ENCODE data around the gene KCNK15. TPM values are rescaled to one million over a fixed set of nuclear protein-coding genes. Genes with fewer than 3 reads are reported as not detected.

The KCNK15 gene
- total RNA-seq, 1 experiment from 2014 or later: 0.33 TPM

DNA sequence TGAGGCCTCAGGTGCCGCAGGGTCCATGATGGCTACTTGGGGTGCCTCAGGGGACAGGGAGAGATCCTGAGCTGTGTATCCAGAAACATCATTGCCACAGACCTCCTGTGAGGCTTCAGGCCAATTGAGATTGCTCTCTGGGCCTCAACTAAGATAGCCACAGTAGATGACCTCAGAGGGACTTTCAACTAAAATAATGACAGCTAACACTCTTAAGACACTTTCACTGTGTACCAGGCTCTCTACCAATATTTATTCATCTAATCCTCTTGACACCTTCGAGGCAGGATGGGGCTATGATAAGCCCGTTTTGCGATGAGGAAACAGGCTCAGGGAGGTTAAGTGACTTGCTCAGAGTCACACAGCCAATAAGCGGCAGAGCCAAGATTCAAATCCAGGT, 54.0 kb downstream of the KCNK15 start:
- H3K4ac ChIP-seq (ENCODE audit: low read depth, low read length): no peak overlapping the region
- no peaks in the 10 kb centered on the region; the same call in 1 of the 2 replicates for H3K79me2 ChIP-seq (ENCODE audit: insufficient read depth, low read length)
- no peak overlapping the region for H3K18ac ChIP-seq (ENCODE audit: insufficient read length, low read depth, low read length)
- Mint-ChIP-seq H3K4me1 (peaks cover 13 to 29% of the 10 kb centered on the region in 2 experiments), H3K27ac (no peak overlapping the region), H3K36me3 (ENCODE audit: insufficient read depth in 1 of 3, low read depth in 3 of 3) (peaks cover 0 to 7% (median 0%) of the 10 kb centered on the region in 3 experiments; a peak in 4 of 7 replicates), H3K9me3 (no peaks in the 10 kb centered on the region), H3K27me3 (ENCODE audit: low read depth) (no peaks in the 10 kb centered on the region; the same call in 1 of the 2 replicates), H3K4me3 (no peak overlapping the region)
- H3K23me2 ChIP-seq (ENCODE audit: insufficient read length, low read depth, low read length, poor library complexity, severe bottlenecking): no peaks in the 10 kb centered on the region
- H3K4me1 ChIP-seq (ENCODE audit: insufficient read depth, low read length): peaks cover 4% of the 10 kb centered on the region; the same call in 1 of the 2 replicates
- H3K27me3 ChIP-seq (ENCODE audit: insufficient read depth, low read length): no peaks in the 10 kb centered on the region
- no peak overlapping the region for H2BK15ac ChIP-seq (ENCODE audit: low read depth, low read length)
- no peak overlapping the region for H4K8ac ChIP-seq (replicated peaks; ENCODE audit: insufficient read length, low read depth, low read length)
- no peak for DNase-seq
- WGBS (ENCODE audit: extremely low coverage, insufficient read length, low lambda C conversion rate): no CpG with 5 or more reads among the region's 5 CpGs
- H3K9me3 ChIP-seq (ENCODE audit: control insufficient read depth, low read depth, low read length): no peaks in the 10 kb centered on the region
- H2BK20ac ChIP-seq (ENCODE audit: low read depth, low read length, poor library complexity, severe bottlenecking): no peak overlapping the region
- H3K79me1 ChIP-seq (ENCODE audit: insufficient read depth, low read depth, low read length, poor library complexity, severe bottlenecking): no peaks in the 10 kb centered on the region
- H3T11ph ChIP-seq (ENCODE audit: low read length): no peak overlapping the region
- TF ChIP-seq, protein P1, sequence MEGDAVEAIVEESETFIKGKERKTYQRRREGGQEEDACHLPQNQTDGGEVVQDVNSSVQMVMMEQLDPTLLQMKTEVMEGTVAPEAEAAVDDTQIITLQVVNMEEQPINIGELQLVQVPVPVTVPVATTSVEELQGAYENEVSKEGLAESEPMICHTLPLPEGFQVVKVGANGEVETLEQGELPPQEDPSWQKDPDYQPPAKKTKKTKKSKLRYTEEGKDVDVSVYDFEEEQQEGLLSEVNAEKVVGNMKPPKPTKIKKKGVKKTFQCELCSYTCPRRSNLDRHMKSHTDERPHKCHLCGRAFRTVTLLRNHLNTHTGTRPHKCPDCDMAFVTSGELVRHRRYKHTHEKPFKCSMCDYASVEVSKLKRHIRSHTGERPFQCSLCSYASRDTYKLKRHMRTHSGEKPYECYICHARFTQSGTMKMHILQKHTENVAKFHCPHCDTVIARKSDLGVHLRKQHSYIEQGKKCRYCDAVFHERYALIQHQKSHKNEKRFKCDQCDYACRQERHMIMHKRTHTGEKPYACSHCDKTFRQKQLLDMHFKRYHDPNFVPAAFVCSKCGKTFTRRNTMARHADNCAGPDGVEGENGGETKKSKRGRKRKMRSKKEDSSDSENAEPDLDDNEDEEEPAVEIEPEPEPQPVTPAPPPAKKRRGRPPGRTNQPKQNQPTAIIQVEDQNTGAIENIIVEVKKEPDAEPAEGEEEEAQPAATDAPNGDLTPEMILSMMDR (conservative IDR thresholded peaks at IDR 0.05): no peak
- H3K27ac ChIP-seq (ENCODE audit: insufficient read length, low read depth, low read length): no peak overlapping the region
- H4K5ac ChIP-seq (ENCODE audit: insufficient read length, low read depth, low read length): no peak overlapping the region
- H2AK5ac ChIP-seq (ENCODE audit: insufficient read length, low read length): no peak overlapping the region
- no peak overlapping the region for H2BK12ac ChIP-seq (ENCODE audit: insufficient read length, low read depth, low read length)
- no peak overlapping the region for H3K4me2 ChIP-seq (ENCODE audit: insufficient read depth, insufficient read length, low read length)
- H2AFZ ChIP-seq (ENCODE audit: low read length): no peak overlapping the region
- no peak overlapping the region for H2BK120ac ChIP-seq (ENCODE audit: low read depth, low read length, poor library complexity, severe bottlenecking)
- no peak overlapping the region for H2BK5ac ChIP-seq (ENCODE audit: insufficient read length, low read length)
- no peak overlapping the region for H3K9ac ChIP-seq (ENCODE audit: extremely low read depth, insufficient read length, low read length)
- no peaks in the 10 kb centered on the region for H4K20me1 ChIP-seq (ENCODE audit: control insufficient read depth, insufficient read depth, insufficient read length)
- H3K23ac ChIP-seq (ENCODE audit: insufficient read length, low read depth, low read length): no peak overlapping the region
- H4K91ac ChIP-seq (ENCODE audit: insufficient read length, low read depth, low read length): no peak overlapping the region
- H3K14ac ChIP-seq (ENCODE audit: insufficient read depth, low read length): no peak overlapping the region
- no peak overlapping the region for H3K56ac ChIP-seq (ENCODE audit: insufficient read length, low read depth, low read length)
